HG02884 (cell line): Measurements from ENCODE around the gene PRKN.

Experiments
- ATAC-seq: cut with Tn5 transposase; IDR thresholded peaks from one replicate; pipeline ENCODE4 v1.9.1; 2021; ENCODE audit warnings: mild to moderate bottlenecking, moderate library complexity; ENCODE audit not compliant: unreplicated experiment

PRKN gene

DNA sequence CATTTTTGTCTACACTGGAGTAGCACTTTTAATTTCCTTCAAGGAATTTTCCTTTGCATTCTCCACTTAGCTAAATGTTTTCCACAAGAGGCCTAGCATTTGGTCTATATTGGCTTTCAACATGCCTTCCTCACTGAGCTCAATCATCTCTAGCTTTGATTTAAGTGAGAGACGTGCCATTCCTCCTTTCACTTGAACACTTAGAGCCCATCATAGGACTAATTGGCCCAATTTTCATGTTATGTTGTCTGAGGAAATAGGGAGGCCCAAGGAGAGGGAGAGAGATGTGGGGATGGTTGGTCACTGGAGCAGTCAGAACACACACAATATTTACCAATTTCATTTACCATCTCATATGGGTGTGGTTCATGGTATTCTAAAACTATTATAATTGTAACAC, 645.0 kb downstream of the PRKN start:
- ATAC-seq, result no peak

DNA sequence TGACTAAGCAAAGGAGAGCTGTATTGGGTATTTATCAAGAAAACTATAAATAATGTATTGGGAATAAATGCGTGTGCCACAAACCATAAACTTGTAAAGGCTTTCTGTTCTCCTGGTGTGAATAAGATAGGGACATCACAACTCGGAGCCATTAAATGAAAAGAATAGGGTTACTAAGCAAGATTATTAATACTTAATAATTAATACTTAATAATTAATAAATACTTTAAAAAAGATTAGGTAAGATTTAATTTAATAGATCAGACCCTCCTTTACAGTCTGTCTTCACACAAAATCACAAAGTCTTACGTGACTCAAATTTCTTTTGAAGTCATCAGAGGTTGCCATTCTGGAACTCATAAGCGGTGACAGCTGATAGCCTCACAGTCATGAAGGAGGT, 648.9 kb downstream of the PRKN start:
- no peak for ATAC-seq

DNA sequence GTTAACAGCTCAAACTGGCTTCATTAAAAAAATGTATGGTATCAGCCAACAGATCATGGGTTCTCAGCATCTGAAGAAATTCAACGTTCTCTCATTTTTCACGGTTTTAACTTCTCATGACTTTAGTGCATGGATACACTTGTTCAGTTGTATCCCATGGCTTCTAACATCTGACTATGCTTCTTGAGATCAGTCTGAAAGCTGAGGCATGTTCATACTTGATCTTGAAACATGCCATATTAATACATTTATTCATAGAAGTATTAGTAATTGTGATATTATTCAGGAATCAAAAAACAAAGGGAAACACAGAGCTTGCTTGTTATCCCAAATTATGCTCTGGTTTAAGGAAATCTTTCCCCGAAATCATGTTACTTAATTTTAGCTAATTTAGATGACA, 649.4 kb downstream of the PRKN start:
- ATAC-seq, result no peak

DNA sequence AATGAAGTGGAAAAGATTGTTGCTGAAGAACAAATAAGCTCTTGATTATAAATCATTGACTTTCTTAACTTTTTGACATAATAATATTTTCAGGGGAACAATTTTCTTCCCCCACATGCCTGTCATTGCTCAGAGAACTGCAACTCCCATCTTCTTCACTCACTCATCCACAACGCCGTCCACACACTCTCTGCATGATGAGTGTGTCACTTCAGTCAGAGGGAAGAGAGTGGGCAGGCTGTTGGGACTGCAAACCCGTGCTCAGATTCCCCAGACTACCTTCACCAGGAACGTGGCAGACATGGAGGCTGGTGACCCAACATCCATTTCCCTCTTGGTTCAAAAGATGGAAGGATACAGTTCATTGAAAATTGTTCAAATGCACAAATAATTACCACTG, 650.8 kb downstream of the PRKN start:
- no peak for ATAC-seq

- no peak for ATAC-seq
These were observed 652.8 kb downstream of the PRKN start for GRCh38 chr6:162074641-162075275.

- no peak for ATAC-seq
These were observed 656.9 kb downstream of the PRKN start for GRCh38 chr6:162070639-162071038.

DNA sequence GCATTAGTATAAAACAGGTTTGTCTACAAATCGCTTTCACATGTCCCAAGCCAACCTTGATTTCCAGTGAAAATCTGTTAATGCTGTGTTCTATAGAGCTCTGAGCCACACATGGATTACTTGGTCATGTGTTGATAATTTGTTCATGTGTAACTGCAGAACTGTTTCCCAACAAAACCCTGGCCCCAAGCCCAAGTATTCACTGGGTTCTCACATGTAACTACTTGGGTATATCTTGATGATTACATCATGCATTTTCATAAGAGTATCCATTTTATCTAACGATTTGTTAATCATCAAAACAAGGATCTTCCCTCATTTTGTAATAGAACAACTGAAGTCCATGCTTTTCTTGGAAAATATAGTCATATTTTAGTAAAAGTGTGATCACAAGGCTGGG, 657.6 kb downstream of the PRKN start:
- ATAC-seq, result no peak

DNA sequence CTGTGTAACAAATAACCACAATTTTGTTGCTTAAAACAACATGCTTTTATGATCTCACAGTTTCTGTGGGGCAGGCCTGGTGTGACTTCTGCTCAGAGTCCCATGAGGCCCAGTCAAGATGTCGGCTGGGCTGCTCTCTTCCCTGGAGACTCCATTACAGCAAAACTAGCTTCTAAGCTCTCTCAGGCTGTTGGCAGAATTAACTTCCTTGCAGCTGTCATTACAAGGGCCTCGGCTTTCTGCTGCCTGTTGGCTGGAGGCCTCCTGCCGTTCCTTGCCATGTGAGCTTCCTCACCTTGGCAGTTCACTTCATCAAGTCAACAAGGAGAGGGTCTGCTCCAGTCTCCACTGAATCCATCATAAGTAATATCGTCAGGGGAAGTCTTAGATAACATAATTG, 659.2 kb downstream of the PRKN start:
- no peak for ATAC-seq

DNA sequence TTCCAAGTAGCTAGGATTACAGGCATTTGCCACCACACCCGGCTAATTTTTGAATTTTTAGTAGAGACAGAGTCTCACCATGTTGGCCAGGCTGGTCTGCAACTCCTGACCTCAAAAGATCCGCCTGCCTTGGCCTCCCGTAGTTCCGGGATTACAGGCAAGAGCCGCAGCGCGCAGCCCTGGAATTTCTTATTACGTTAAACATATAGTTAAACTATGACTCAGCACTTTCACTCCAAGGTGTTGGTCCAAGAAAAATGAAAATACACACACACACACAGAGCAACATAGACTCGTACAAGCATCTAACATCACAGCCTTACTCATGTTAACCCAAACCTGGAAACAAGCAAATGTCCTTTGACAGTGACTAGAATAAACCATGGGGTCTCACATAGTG, 663.9 kb downstream of the PRKN start:
- no peak for ATAC-seq

- no peak for ATAC-seq
These were observed 669.2 kb downstream of the PRKN start for GRCh38 chr6:162058281-162058875.

- ATAC-seq, result no peak
These were observed 670.8 kb downstream of the PRKN start for GRCh38 chr6:162056745-162057144.

DNA sequence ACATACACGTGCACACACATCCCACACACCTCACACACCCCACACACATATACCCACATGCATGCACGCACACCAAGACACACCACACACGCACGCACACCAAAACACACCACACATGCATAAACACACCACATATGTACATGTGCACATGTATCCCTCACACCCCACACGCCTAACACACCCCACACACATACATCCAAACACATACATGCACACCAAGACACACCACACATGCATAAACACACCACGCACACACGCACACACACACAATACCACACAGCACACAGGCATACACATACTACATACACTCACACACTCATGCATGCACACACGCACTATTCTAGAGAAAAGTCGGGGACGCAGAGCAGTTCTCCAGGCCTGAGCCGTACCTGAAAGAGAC, 671.5 kb downstream of the PRKN start:
- no peak for ATAC-seq

- no peak for ATAC-seq
These were observed 672.2 kb downstream of the PRKN start for GRCh38 chr6:162055365-162055764.

- ATAC-seq, result no peak
These were observed 674.5 kb downstream of the PRKN start for GRCh38 chr6:162053084-162053483.

GRCh38 chr6:162050579-162050978, 677.0 kb downstream of the PRKN start:
- ATAC-seq, result no peak

DNA sequence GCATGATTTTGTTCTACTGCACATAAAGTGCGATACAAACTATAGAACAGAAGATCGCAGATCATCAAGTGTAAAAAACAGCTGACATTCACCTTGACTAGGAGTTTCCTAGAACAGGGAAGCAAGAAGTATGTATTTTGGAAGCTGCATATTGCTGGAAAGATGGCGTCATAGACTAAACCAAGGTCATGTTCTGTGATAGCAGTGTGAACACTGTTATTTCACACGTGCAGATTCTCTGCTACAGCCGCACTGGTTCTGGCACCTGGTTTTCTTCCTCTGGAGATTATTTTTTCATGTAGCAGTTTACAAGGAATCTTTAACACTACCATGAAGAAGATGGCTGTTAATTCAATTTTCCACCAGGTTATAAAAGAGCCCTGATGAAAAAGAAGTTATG, 681.2 kb downstream of the PRKN start:
- ATAC-seq, result no peak

- ATAC-seq, result no peak
These were observed 694.9 kb downstream of the PRKN start for GRCh38 chr6:162032620-162033019.

GRCh38 chr6:162029873-162030576, 697.5 kb downstream of the PRKN start:
- ATAC-seq, result no peak

- ATAC-seq, result no peak
These were observed 700.7 kb downstream of the PRKN start for GRCh38 chr6:162026843-162027242.

DNA sequence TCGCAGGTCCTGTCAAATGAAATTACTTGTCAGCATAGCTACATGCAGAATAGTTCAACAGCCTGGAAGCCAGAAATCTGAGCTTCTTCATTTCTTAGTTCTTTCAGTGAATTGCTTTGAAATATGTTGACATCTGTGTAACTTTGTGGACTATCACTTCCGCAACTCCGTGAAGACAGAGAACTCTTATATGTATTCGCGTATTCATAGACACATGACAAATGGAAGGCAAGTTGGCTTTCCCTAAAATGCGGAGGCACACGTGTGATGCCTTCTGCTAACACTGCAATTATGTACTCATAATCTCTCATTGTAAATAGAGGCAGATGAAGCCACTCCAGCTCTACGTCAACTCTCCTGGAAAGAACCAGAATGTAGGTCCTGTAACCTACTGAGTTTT, 701.5 kb downstream of the PRKN start:
- no peak for ATAC-seq

- no peak for ATAC-seq
These were observed 708.2 kb downstream of the PRKN start for GRCh38 chr6:162019349-162019748.

GRCh38 chr6:162017536-162017935, 710.0 kb downstream of the PRKN start:
- ATAC-seq, result no peak
